IPS DF 4.7 (cell line): Measurements from ENCODE around the gene GPX8.

Source experiments
- DNase-seq: peaks from one replicate; pipeline ENCODE4 v3.0.0-alpha.2; 2013; ENCODE audit warnings: low spot score; ENCODE audit errors: extremely low read depth

Gene GPX8

GRCh38 chr5:55159763-55160492, at the start of gene GPX8:
Gene GPX8 (plus strand): TSS chr5:55160171. CDS start chr5:55160193, 22 bp downstream.
- DNase-seq, result no peak

GRCh38 chr5:55110217-55110616, 49.8 kb upstream of the GPX8 start:
- no peak for DNase-seq

- no peak for DNase-seq
Observed at GRCh38 chr5:55113327-55113726, 46.6 kb upstream of the GPX8 start.

DNA sequence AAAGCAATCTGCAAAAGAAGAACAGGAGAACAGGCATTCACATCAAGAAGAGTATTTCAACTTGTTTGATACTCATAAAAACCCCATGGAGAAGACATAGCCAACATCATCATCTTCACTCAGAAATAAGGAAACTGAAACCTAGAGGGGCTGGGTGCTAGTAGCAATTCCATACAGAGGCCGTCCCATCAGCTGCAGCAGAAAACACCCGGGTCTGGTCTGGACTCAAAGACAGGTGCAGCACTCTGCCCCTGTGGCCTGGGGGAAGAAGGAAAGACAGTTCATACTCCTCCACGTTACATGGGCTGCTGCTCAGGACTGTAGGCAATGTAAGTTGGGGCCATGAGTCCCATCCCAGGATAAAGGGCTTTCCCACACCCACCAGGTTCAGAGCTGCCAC, 45.9 kb upstream of the GPX8 start:
- DNase-seq, result no peak

GRCh38 chr5:55123365-55123764, 36.6 kb upstream of the GPX8 start:
- no peak for DNase-seq

DNA sequence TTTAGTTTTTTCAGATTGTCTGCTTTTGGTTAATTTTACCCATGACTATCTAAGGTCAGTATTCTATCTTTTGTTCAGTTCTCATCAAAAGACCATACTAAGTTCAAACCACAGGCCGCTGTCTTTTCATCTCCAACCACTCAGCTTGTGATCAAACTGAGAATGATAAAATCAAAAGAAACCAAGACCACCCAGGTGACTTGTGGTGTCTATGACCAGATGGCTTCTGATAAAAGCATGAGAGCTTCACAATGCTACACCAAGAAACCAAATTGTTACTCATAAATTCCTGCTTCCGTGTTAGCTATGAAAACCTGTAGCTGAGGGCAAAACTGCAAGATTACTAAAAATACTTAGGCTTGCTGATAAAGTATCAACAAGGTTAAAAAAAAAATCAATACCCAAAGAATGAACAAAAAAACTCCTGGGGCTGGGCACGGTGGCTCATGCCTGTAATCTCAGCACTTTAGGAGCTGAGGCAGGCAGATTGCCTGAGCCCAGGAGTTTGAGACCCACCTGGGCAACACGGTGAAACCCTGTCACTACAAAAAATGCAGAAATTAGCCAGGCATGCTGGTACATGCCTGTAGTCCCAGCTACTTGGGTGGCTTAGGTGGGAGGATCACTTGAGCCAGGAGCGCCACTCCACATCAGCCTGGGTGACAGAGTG, 25.8 kb upstream of the GPX8 start:
- DNase-seq, result no peak

GRCh38 chr5:55136521-55136920, 23.4 kb upstream of the GPX8 start:
- DNase-seq, result no peak

GRCh38 chr5:55140908-55141665, 18.9 kb upstream of the GPX8 start:
- DNase-seq, result no peak

- DNase-seq, result no peak
Observed at GRCh38 chr5:55141945-55142690, 17.9 kb upstream of the GPX8 start.

DNA sequence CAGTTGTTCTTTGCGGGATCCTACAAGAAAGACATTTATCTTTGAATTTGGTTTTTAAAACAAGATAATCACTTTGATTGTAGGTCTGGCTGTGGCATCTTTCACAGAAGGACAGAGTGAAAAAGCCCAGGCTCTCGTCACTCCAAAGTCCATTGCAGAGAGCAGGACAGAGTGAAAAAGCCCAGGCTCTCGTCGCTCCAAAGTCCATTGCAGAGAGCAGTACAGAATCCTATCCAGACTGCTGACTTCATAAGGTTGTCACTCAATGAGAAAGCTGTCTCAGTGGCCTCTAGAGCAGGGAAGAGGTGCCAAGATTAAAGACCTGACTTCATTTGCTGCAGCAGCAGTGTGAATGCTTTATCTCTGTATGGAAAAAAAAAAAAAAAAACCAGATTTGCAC, 16.3 kb upstream of the GPX8 start:
- no peak for DNase-seq

DNA sequence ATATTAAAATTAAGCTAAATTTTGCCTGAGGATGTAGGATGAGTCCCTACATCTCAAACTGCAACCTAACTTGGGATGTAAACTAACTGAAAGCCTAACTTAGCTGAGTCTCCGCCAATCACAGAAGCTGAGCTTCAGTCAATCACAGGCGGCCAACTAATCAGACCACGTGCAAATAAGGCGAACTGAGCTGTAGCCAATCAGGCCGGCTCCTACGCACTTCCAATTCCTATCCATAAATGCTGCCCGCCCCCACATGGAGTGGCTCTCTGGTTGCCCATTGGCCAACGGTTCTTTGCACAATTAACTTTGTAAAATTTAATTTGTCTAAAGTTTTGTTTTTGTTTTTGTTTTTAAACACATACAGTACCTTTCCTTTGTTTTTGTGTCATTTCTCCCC, 13.9 kb upstream of the GPX8 start:
- DNase-seq, result no peak

DNA sequence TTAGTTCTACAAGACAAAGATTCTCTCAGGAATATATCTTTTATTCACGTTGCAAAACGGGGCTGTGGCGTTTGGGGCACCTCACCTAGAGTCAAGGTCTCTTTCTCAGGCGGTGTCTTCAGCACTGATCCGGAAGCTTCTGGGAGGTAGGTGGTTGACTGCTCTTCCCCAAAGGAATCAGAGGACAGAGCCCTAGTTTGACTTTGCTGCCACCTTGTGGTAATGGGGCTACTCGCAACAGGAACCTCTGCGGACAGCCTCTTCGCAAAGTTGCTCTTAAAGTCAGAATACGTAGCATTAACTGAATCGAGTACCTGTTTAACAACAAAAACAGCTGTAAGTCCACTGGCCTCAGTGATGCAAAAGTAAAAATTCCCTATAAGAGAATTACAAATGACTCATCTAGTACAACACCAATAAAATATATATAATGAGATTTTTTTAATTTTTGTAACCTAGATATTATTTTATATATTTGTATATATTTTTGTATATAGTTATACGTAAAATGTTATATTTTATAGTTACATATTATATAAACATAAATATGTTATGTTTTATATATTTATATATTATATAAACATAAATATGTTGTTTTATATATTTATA, 13.3 kb upstream of the GPX8 start:
- DNase-seq, result peak; percentile 92

- no peak for DNase-seq
Observed at GRCh38 chr5:55149308-55149795, 10.6 kb upstream of the GPX8 start.

- DNase-seq, result no peak
Observed at GRCh38 chr5:55151923-55152842, 7.8 kb upstream of the GPX8 start.

- DNase-seq, result no peak
Observed at GRCh38 chr5:55154873-55155272, 5.1 kb upstream of the GPX8 start.

- DNase-seq, result no peak
Observed at GRCh38 chr5:55160493-55161209, 680 bp downstream of the GPX8 start.

GRCh38 chr5:55162666-55163065, 2.7 kb downstream of the GPX8 start:
- no peak for DNase-seq

- no peak for DNase-seq
Observed at GRCh38 chr5:55171471-55171870, 11.5 kb downstream of the GPX8 start.
